ENCODE measurements around the gene THUMPD2.

THUMPD2 gene

DNA sequence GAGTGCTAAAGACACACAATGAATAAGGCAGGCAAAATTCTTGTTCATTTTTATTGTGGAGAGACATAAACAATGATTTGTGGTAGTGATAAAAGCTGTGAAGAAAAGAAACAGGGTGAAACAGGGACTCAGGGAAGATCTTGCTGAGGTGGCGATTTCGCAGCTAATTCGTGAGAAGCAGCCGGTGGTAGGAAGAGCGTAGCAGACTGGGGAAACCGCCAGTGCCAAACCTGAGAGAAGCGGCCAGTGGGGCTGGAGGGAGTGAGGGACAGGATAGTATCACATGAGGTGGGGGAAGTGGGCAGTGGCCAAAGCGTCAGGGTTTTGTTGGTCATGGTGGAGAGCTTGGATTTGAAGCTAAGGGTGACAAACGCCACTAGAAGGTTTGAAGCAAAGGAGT, 71.1 kb downstream of the THUMPD2 start:
- DNase-seq (ENCODE audit: low read depth, low spot score), result no peak
- no peak overlapping the region for H3K4me3 ChIP-seq (ENCODE audit: low read depth, low read length)
- CTCF ChIA-PET, result interaction anchor here (1.7 kb wide), 1 partner anchor 12 kb away, joined by 5 read pairs; no protein-coding TSS in a partner anchor
- POLR2A ChIA-PET, result no interaction called here
- TF ChIP-seq, protein P1, sequence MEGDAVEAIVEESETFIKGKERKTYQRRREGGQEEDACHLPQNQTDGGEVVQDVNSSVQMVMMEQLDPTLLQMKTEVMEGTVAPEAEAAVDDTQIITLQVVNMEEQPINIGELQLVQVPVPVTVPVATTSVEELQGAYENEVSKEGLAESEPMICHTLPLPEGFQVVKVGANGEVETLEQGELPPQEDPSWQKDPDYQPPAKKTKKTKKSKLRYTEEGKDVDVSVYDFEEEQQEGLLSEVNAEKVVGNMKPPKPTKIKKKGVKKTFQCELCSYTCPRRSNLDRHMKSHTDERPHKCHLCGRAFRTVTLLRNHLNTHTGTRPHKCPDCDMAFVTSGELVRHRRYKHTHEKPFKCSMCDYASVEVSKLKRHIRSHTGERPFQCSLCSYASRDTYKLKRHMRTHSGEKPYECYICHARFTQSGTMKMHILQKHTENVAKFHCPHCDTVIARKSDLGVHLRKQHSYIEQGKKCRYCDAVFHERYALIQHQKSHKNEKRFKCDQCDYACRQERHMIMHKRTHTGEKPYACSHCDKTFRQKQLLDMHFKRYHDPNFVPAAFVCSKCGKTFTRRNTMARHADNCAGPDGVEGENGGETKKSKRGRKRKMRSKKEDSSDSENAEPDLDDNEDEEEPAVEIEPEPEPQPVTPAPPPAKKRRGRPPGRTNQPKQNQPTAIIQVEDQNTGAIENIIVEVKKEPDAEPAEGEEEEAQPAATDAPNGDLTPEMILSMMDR (IDR thresholded peaks at IDR 0.05; ENCODE audit: insufficient read depth, low read length, missing control alignments), result no peak

DNA sequence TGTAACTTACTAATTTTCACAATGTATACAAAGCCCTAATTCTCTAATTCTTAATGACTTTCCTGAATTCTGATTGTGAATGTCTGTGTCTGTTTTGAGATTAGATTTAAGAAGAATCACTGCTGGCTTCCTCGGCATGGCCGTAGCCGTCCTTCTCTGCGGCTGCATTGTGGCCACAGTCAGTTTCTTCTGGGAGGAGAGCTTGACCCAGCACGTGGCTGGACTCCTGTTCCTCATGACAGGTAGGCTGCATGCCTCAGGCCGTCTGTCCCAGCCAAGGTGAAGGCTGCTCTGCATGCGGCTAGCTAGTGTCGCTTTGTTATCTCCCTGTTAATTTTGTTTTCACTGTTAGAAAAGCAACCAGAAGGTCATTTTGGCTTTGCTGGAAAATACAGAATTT, 72.1 kb downstream of the THUMPD2 start:
- TF ChIP-seq, protein P1 (IDR thresholded peaks at IDR 0.05; ENCODE audit: insufficient read depth, low read length, missing control alignments), result no peak
- no peak for DNase-seq (ENCODE audit: low read depth, low spot score)
- ChIA-PET POLR2A (no interaction called here), CTCF (interaction anchor here (2.5 kb wide), 1 partner anchor 10 kb away, joined by 16 read pairs; no protein-coding TSS in a partner anchor)
- no peak overlapping the region for H3K4me3 ChIP-seq (ENCODE audit: low read depth, low read length)

DNA sequence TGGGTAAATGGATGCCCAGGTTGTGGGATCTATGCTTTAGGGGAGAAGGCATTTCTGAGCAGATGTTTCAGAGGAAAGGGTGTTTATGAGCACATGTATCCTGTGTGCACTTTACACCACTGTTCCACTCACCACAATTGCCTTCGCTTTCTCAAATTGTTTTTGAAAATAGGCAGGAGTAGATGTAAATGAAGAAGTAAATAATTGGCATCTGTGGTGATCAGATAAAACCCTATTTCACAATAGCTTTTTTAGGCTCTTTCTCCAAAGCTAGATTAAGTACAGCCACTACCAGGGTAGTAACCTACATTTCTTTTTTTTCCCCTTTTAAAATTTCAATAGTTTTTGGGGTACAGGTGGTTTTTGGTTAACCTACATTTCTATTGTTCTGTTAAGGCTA, 72.7 kb downstream of the THUMPD2 start:
- POLR2A ChIA-PET, result no interaction called here
- TF ChIP-seq, protein P1 (IDR thresholded peaks at IDR 0.05; ENCODE audit: insufficient read depth, low read length, missing control alignments), result no peak
- no peak overlapping the region for H3K4me3 ChIP-seq (ENCODE audit: low read depth, low read length)
- CTCF ChIA-PET, result interaction anchor here (2.5 kb wide), 1 partner anchor 10 kb away, joined by 16 read pairs; no protein-coding TSS in a partner anchor
- DNase-seq (ENCODE audit: low read depth, low spot score), result no peak

DNA sequence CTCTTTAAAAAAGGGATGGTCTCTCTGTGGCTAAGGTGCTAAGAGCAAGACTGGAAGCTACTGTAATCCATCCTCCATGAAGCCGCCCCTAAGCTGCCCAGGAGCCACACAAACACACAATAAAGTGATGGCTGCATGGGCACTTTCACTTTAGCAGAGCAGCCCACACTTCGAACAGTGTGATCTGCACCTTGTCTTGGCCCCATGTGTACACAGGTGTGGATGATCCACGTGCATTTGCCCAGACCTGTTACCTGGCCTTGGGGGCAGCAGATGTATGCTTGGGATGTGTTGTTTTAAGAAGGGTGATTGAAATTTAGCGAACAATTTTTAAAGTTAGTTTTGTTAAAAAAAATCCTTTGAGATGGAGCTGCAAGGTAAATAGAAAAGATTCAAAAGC, 73.4 kb downstream of the THUMPD2 start:
- TF ChIP-seq, protein P1 (IDR thresholded peaks at IDR 0.05; ENCODE audit: insufficient read depth, low read length, missing control alignments), result no peak
- DNase-seq (ENCODE audit: low read depth, low spot score), result no peak
- POLR2A ChIA-PET, result no interaction called here
- H3K4me3 ChIP-seq (ENCODE audit: low read depth, low read length), result no peak overlapping the region
- CTCF ChIA-PET, result interaction anchor here (1.0 to 2.5 kb wide), 3 partner anchors 9 to 112 kb away, joined by 3 to 16 read pairs (median 6); no protein-coding TSS in a partner anchor

DNA sequence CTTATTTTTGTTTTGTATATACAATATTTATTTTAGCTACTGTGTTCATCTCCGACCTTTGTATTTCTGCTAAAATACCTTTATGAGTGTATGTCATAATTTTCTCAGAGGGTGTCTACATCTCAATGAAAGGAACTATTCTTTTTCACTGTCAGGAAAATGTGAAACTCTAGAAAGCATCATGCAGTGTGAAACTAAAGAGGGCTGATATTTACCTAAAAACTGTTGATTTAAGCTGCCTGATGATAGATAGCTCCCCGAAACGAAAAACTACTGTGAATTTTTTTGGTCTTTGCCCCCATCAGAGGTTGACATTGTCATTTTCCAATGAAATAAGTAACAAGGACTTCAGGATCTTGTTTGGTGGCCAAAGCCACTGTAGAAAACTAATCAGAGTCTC, 74.5 kb downstream of the THUMPD2 start:
- no peak for DNase-seq (ENCODE audit: low read depth, low spot score)
- no peak overlapping the region for H3K4me3 ChIP-seq (ENCODE audit: low read depth, low read length)
- ChIA-PET CTCF (interaction anchor here (0.7 to 2.5 kb wide), 7 partner anchors 8 to 758 kb away, joined by 3 to 16 read pairs (median 4); no protein-coding TSS in a partner anchor), POLR2A (no interaction called here)
- TF ChIP-seq, protein P1 (IDR thresholded peaks at IDR 0.05; ENCODE audit: insufficient read depth, low read length, missing control alignments), result no peak

DNA sequence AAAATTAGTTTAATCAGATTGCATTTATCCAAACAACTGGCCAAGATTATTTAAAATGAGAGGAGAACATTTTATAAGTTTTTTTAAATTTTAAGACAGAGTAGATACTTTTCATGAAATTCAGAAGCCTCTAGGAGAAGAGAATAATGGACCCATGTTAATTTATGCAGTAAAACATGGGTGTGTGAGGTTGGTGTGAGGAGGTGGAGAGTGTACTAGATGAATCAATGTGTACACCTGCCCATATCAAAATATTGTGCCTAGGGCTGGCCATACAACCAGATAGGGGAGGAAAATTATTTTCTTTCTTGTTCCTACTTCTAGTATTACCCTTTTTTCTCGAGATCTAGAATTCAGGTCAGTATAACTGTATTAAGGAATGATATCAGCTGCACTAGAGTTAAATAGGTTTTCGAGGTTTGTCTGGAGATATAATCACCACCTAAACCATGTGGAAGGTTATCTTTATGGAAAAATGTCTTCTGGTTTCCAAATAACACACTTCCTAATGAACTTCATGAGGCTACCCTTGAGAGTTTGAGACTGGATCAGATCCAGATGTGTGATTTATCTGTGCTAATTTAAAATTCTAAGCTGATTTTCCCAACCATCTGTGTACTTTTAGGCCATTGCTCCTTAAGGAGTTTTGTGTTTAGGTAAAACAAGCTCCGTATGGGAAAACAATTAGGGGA, 75.7 kb downstream of the THUMPD2 start:
- ChIA-PET CTCF (interaction anchor here (0.8 kb wide), 1 partner anchor 8 kb away, joined by 3 read pairs; no protein-coding TSS in a partner anchor), POLR2A (no interaction called here)
- no peak overlapping the region for H3K4me3 ChIP-seq (ENCODE audit: low read depth, low read length)
- DNase-seq (ENCODE audit: low read depth, low spot score), result no peak
- TF ChIP-seq, protein P1 (IDR thresholded peaks at IDR 0.05; ENCODE audit: insufficient read depth, low read length, missing control alignments), result no peak
